Measurements from ENCODE around the gene SAMD8. TPM values are rescaled to one million over a fixed set of nuclear protein-coding genes. Genes with fewer than 3 reads are reported as not detected.
"Not testable (repeated sequence)": the region's sequence is repeated elsewhere in the genome, so short reads cannot be mapped to it uniquely, and the experiment has no call there.

Gene SAMD8
- total RNA-seq, 4 donors from 2014 or later = 18.5 to 36.0 (median 24.6) TPM

DNA sequence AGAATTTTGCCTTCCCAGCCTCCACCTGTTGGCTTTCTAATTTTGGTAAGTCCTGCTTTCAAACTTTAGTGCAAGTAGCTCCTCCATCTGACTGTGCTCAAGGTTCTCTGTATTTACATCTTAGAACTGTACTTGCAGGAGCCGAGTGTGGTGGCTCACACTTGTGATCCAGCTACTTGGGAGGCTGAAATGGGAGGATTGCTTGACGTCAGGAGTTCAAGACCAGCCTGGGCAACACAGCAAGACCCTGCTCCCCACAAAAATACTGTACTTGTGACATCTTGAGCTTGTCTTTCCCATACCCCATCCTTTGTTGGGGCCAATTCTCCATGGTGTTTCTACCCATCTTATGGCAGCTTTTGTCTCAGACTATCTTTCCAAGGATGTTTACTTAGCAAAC lies 94.5 kb downstream of the SAMD8 start:
- 82 to 92% methylated on average over 2 of the region's 2 CpGs for WGBS, 2 donors
- intact Hi-C loops (cut with DNase I) = no loop called here
- Histone ChIP-seq H3K4me1 (peaks cover 32 to 90% (median 68%) of the 10 kb centered on the region in 3 donors), H3K4me3 (no peak overlapping the region), H3K27me3 (no peaks in the 10 kb centered on the region), H3K27ac (peak overlapping the region; percentile 97 to 100 (median 98)), H3K36me3 (no peaks in the 10 kb centered on the region), H3K9me3 (no peaks in the 10 kb centered on the region)
- TF ChIP-seq POLR2A (IDR thresholded peaks at IDR 0.05) = no peak
- TF ChIP-seq CTCF (IDR thresholded peaks at IDR 0.05) = no peak
- no peak for DNase-seq

DNA sequence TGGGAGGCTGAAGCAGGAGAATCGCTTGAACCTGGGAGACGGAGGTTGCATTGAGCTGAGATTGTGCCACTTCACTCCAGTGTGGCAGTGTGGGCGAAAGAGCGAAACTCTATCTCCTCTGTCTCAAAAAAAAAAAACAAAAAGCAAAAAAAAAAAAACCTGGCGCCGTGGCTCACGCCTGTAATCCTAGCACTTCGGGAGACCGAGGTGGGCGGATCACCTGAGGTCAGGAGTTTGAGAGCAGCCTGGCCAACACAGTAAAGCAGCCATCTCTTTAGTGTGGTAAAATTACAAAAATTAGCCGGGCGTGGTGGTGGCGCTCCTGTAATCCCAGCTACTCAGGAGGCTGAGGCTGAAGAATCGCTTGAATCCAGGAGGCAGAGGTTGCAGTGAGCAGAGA lies 95.2 kb downstream of the SAMD8 start:
- Histone ChIP-seq H3K4me1 (peaks cover 32 to 88% (median 68%) of the 10 kb centered on the region in 3 donors), H3K27ac (peak overlapping the region; percentile 97 to 100 (median 98))
- H3K9me3 ChIP-seq; DNase-seq; H3K36me3 ChIP-seq; H3K27me3 ChIP-seq; intact Hi-C loops (cut with DNase I); H3K4me3 ChIP-seq: not testable (repeated sequence)
- 46 to 52% methylated on average over 13 to 14 of the region's 14 CpGs for WGBS, 2 donors

DNA sequence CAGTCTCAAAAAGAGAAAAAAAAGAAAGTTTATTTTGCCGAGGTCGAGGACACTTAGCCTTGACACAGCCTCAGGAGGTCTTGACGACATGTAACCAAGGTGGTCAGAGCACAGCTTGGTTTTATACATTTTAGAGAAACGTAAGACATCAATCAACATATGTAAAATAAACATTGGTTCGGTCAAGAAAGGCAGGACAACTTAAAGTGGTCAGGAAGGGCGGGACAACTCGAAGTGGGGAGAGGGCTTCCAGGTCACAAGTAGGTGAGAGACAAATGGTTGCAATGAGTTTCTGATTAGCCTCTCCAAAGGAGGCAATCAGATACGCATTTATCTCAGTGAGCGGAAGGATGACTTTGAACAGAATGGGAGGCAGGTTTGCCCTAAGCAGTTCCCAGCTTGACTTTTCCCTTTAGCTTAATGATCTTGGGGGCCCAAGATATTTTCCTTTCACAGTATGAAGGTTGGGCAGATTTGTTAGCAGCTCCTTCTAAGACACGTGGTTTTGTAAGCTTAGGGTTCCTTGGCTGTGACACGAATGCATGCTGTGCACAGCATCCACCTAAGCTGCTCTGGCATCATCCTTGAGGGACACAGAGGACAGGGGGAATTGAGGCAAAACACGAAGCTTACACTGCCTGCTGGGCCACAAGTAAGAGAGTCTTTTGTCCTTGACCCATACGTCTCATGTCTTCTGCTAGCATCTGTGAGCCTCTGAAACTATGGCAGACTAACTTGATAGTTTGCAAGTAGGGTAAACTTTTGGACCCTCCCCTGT lies 95.8 kb downstream of the SAMD8 start:
- intact Hi-C loops (cut with DNase I) = no loop called here
- Histone ChIP-seq H3K4me1 (peaks cover 30 to 88% (median 69%) of the 10 kb centered on the region in 3 donors), H3K9me3 (no peaks in the 10 kb centered on the region), H3K27ac (peak overlapping the region; percentile 97 to 100 (median 98)), H3K4me3 (no peak overlapping the region), H3K27me3 (no peaks in the 10 kb centered on the region), H3K36me3 (peaks cover 0 to 5% (median 0%) of the 10 kb centered on the region in 3 donors)
- TF ChIP-seq POLR2A (IDR thresholded peaks at IDR 0.05) (no peak), CTCF (IDR thresholded peaks at IDR 0.05) (no peak)
- DNase-seq = no peak
- WGBS, 2 donors = 55 to 64% methylated on average over 13 of the region's 13 CpGs

- TF ChIP-seq POLR2A (IDR thresholded peaks at IDR 0.05) (no peak), CTCF (IDR thresholded peaks at IDR 0.05) (no peak)
- no peak for DNase-seq
- Histone ChIP-seq H3K27ac (peak overlapping the region; percentile 97 to 100 (median 98)), H3K4me3 (no peak overlapping the region), H3K9me3 (no peaks in the 10 kb centered on the region), H3K4me1 (peaks cover 27 to 88% (median 69%) of the 10 kb centered on the region in 3 donors), H3K36me3 (peaks cover 0 to 10% (median 0%) of the 10 kb centered on the region in 3 donors), H3K27me3 (no peaks in the 10 kb centered on the region)
- intact Hi-C loops (cut with DNase I) = no loop called here
- WGBS, 2 donors = 55 to 57% methylated on average over 1 of the region's 1 CpG
Observed at GRCh38 chr10:75207857-75208144, 96.3 kb downstream of the SAMD8 start.

DNA sequence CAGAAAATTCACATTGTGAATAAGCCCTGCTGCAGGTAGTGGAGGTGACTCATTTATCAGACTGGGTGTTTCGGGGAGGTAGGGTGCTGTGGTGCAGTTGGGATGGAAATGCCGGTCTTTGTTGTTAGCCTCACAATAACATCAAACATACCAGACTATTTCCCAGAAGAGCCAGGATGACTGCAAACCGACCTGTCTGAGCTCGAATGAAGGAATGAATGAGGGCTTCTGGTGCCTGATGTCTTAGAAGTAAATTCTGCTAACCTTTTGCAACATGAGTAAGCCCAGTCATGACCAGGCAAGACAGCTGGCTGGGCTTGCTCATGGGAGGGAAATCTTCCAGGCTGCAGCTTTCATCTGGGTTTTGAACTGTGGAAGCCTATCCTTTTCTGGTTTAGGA lies 96.7 kb downstream of the SAMD8 start:
- intact Hi-C loops (cut with DNase I) = no loop called here
- H3K36me3 ChIP-seq = peaks cover 0 to 14% (median 2%) of the 10 kb centered on the region in 3 donors
- no peak overlapping the region for H3K4me3 ChIP-seq
- no peak for TF ChIP-seq CTCF (IDR thresholded peaks at IDR 0.05)
- TF ChIP-seq POLR2A (IDR thresholded peaks at IDR 0.05) = peak in 2 of 4 donors; percentile 27 to 41
- H3K27me3 ChIP-seq = no peaks in the 10 kb centered on the region
- no peak for DNase-seq
- H3K27ac ChIP-seq = peak overlapping the region; percentile 97 to 100 (median 98)
- 21 to 38% methylated on average over 4 of the region's 4 CpGs for WGBS, 2 donors
- peaks cover 23 to 88% (median 69%) of the 10 kb centered on the region in 3 donors for H3K4me1 ChIP-seq
- no peaks in the 10 kb centered on the region for H3K9me3 ChIP-seq
